ENCODE results near the gene PRSS12. TPM values are rescaled to one million over a fixed set of nuclear protein-coding genes. Genes with fewer than 3 reads are reported as not detected.

Gene PRSS12
- total RNA-seq, 1 experiment from 2014 or later = 48.7 TPM

- no peak for DNase-seq
- TF ChIP-seq, protein P1, sequence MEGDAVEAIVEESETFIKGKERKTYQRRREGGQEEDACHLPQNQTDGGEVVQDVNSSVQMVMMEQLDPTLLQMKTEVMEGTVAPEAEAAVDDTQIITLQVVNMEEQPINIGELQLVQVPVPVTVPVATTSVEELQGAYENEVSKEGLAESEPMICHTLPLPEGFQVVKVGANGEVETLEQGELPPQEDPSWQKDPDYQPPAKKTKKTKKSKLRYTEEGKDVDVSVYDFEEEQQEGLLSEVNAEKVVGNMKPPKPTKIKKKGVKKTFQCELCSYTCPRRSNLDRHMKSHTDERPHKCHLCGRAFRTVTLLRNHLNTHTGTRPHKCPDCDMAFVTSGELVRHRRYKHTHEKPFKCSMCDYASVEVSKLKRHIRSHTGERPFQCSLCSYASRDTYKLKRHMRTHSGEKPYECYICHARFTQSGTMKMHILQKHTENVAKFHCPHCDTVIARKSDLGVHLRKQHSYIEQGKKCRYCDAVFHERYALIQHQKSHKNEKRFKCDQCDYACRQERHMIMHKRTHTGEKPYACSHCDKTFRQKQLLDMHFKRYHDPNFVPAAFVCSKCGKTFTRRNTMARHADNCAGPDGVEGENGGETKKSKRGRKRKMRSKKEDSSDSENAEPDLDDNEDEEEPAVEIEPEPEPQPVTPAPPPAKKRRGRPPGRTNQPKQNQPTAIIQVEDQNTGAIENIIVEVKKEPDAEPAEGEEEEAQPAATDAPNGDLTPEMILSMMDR (IDR thresholded peaks at IDR 0.05; ENCODE audit: unreplicated experiment) = no peak
- no peak overlapping the region for H3K4me3 Mint-ChIP-seq (ENCODE audit: low read depth, unreplicated experiment)
- H3K4me1 Mint-ChIP-seq (ENCODE audit: low read depth, unreplicated experiment) = peaks cover 24% of the 10 kb centered on the region
- CTCF ChIA-PET = interaction anchor here (1.8 kb wide), 1 partner anchor 14 kb away, joined by 8 read pairs; the partner anchor contains the start of gene PRSS12
- peaks cover 4% of the 10 kb centered on the region for H3K36me3 Mint-ChIP-seq (ENCODE audit: insufficient read depth, unreplicated experiment)
- BruUV-seq (replicated peaks) = no TSS peak
- intact Hi-C loops (cut with micrococcal nuclease; ENCODE audit: unreplicated experiment) = no loop called here
- H3K27ac Mint-ChIP-seq (ENCODE audit: unreplicated experiment) = peak overlapping the region; percentile 83
- H3K27me3 Mint-ChIP-seq (ENCODE audit: unreplicated experiment) = no peaks in the 10 kb centered on the region
- H3K9me3 Mint-ChIP-seq (ENCODE audit: low read depth, unreplicated experiment) = no peaks in the 10 kb centered on the region
Measured at GRCh38 chr4:118338518-118338917, 14.3 kb downstream of the PRSS12 start.

DNA sequence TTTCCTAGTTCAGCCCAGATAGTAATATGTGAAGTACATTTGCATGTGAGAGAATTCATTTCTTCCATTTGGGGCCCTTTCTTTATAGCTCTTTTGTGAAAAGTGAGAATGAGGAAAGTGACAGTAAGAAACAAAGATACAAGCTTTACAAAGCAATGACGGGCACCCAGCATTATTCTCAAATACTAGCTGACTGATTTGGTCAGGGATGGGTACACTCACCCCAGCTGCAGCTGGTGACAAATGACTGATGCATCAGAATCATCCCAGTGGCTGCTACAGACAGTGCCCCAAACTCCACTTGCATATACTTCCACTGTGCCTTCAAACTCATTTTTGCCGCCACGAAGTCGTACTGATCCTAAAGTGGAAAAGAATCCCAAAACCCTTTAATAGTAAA lies 14.8 kb downstream of the PRSS12 start:
- intact Hi-C loops (cut with micrococcal nuclease; ENCODE audit: unreplicated experiment) = no loop called here
- Mint-ChIP-seq H3K4me3 (ENCODE audit: low read depth, unreplicated experiment) (no peak overlapping the region), H3K27me3 (ENCODE audit: unreplicated experiment) (no peaks in the 10 kb centered on the region), H3K27ac (ENCODE audit: unreplicated experiment) (peak overlapping the region; percentile 83), H3K4me1 (ENCODE audit: low read depth, unreplicated experiment) (peaks cover 26% of the 10 kb centered on the region), H3K36me3 (ENCODE audit: insufficient read depth, unreplicated experiment) (peaks cover 4% of the 10 kb centered on the region), H3K9me3 (ENCODE audit: low read depth, unreplicated experiment) (no peaks in the 10 kb centered on the region)
- TF ChIP-seq, protein P1 (IDR thresholded peaks at IDR 0.05; ENCODE audit: unreplicated experiment) = no peak
- CTCF ChIA-PET = no interaction called here
- BruUV-seq (replicated peaks) = no TSS peak
- DNase-seq = no peak

- no peak for DNase-seq
- no peaks in the 10 kb centered on the region for H3K36me3 Mint-ChIP-seq (ENCODE audit: insufficient read depth, unreplicated experiment)
- no peak overlapping the region for H3K4me3 Mint-ChIP-seq (ENCODE audit: low read depth, unreplicated experiment)
- TF ChIP-seq, protein P1 (IDR thresholded peaks at IDR 0.05; ENCODE audit: unreplicated experiment) = no peak
- intact Hi-C loops (cut with micrococcal nuclease; ENCODE audit: unreplicated experiment) = no loop called here
- H3K4me1 Mint-ChIP-seq (ENCODE audit: low read depth, unreplicated experiment) = peaks cover 33% of the 10 kb centered on the region
- no TSS peak for BruUV-seq (replicated peaks)
- H3K27ac Mint-ChIP-seq (ENCODE audit: unreplicated experiment) = no peak overlapping the region
- CTCF ChIA-PET = interaction anchor here (0.7 kb wide), 1 partner anchor 31 kb away, joined by 3 read pairs; no protein-coding TSS in a partner anchor
- no peaks in the 10 kb centered on the region for H3K9me3 Mint-ChIP-seq (ENCODE audit: low read depth, unreplicated experiment)
- H3K27me3 Mint-ChIP-seq (ENCODE audit: unreplicated experiment) = no peaks in the 10 kb centered on the region
Measured at GRCh38 chr4:118335774-118336173, 17.0 kb downstream of the PRSS12 start.

DNA sequence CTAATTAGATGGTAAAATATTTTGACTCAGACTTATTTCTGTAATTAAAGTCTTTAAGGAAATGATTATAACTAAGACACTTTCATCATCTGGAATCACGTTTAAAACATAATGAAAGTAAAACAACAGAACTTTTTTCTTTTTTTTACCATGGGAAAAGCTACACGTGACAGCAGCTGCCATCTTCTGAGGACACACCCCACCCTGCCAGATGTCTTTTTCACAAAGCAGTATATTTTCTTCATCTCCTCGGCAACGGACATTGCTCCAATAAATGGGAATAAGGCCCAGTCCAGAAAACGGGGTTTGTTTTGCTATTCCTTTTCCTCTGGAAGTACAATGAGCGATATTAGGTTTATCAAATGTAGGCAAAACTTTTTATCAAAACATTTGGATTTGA lies 17.5 kb downstream of the PRSS12 start:
- Mint-ChIP-seq H3K27me3 (ENCODE audit: unreplicated experiment) (no peaks in the 10 kb centered on the region), H3K36me3 (ENCODE audit: insufficient read depth, unreplicated experiment) (no peaks in the 10 kb centered on the region)
- TF ChIP-seq, protein P1 (IDR thresholded peaks at IDR 0.05; ENCODE audit: unreplicated experiment) = no peak

More for the DNA sequence above, 17.5 kb downstream of the PRSS12 start:
- H3K9me3 Mint-ChIP-seq (ENCODE audit: low read depth, unreplicated experiment) = no peaks in the 10 kb centered on the region
- H3K27ac Mint-ChIP-seq (ENCODE audit: unreplicated experiment) = no peak overlapping the region
- intact Hi-C loops (cut with micrococcal nuclease; ENCODE audit: unreplicated experiment) = no loop called here
- no peak overlapping the region for H3K4me3 Mint-ChIP-seq (ENCODE audit: low read depth, unreplicated experiment)
- H3K4me1 Mint-ChIP-seq (ENCODE audit: low read depth, unreplicated experiment) = peaks cover 30% of the 10 kb centered on the region
- no peak for DNase-seq
- CTCF ChIA-PET = no interaction called here
- BruUV-seq (replicated peaks) = no TSS peak
